ENCODE measurements around the gene YPEL2.

DNA sequence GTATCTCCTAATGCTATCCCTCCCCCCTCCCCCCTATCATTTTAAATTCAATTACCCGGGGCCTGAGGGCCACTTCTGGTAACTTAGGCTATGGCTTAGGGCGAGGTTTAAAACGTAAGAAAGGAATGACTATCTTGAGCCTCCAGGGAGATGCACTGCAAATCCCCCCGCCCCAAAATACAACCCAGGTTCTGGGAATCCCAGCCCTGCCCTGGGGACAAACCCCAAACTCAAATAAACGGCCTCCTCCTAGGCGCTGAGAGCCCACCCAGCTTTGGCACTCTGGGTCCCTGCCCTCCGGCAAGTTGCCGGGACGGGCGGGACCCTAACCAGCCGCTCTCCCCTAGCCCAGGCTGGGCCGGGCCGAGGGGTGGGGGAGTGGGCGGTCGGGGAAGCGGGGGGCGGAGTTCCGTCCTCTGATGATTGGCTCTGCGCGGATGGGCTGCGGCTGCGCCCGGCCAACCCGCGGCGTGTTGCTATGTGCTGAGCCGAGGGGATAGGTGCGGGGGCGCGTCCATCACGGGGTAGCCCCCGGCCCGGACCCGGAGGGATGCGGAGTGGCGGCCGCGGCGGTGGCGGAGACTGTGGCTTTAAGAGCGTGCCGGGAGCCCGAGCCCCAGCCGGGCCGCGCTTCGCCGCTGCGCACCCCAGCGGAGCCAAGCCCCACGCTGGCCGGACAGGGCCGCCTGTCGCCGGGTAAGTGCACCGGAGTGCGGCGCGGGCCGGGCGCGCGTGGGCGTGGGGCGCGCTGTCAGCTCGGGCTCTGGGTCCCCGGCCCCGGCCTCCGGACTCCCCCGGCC is at the start of gene YPEL2:
- TF ChIP-seq POLR2A (IDR thresholded peaks at IDR 0.05; ENCODE audit: borderline replicate concordance, extremely low read depth, insufficient read depth, insufficient read length) = peak; percentile 30
- TF ChIP-seq, protein P1, sequence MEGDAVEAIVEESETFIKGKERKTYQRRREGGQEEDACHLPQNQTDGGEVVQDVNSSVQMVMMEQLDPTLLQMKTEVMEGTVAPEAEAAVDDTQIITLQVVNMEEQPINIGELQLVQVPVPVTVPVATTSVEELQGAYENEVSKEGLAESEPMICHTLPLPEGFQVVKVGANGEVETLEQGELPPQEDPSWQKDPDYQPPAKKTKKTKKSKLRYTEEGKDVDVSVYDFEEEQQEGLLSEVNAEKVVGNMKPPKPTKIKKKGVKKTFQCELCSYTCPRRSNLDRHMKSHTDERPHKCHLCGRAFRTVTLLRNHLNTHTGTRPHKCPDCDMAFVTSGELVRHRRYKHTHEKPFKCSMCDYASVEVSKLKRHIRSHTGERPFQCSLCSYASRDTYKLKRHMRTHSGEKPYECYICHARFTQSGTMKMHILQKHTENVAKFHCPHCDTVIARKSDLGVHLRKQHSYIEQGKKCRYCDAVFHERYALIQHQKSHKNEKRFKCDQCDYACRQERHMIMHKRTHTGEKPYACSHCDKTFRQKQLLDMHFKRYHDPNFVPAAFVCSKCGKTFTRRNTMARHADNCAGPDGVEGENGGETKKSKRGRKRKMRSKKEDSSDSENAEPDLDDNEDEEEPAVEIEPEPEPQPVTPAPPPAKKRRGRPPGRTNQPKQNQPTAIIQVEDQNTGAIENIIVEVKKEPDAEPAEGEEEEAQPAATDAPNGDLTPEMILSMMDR (IDR thresholded peaks at IDR 0.05 in 2 of 3, conservative IDR thresholded peaks at IDR 0.05 in 1 of 3; ENCODE audit: borderline replicate concordance in 1 of 3, insufficient read depth in 1 of 3, low read depth in 2 of 3, low read length in 2 of 3) = no peak
- TF ChIP-seq EZH2 (IDR thresholded peaks at IDR 0.05) = no peak
- no peak for TF ChIP-seq EZH2phosphoT487 (IDR thresholded peaks at IDR 0.05; ENCODE audit: borderline replicate concordance)
- no peak for TF ChIP-seq ELF1 (IDR thresholded peaks at IDR 0.05; ENCODE audit: borderline replicate concordance, low read depth)
- no peak for TF ChIP-seq ZBTB33 (IDR thresholded peaks at IDR 0.05; ENCODE audit: extremely low read depth, insufficient replicate concordance, low read length)
- TF ChIP-seq ATF3 (IDR thresholded peaks at IDR 0.05) = no peak
- TF ChIP-seq CBX3 (IDR thresholded peaks at IDR 0.05; ENCODE audit: low read depth) = no peak
- TF ChIP-seq YY1 (IDR thresholded peaks at IDR 0.05; ENCODE audit: extremely low read depth, insufficient replicate concordance, low read depth, low read length) = no peak
- TF ChIP-seq POLR2AphosphoS5 (IDR thresholded peaks at IDR 0.05; ENCODE audit: low read depth, low read length) = peak; percentile 46

All from HCT116 (cell line).